ENCODE results near the gene CEACAM1. TPM values are rescaled to one million over a fixed set of nuclear protein-coding genes. Genes with fewer than 3 reads are reported as not detected.
"Not testable (repeated sequence)": the region's sequence is repeated elsewhere in the genome, so short reads cannot be mapped to it uniquely, and the experiment has no call there.

The CEACAM1 gene
- total RNA-seq, 2 donors from 2014 or later: 21.4 to 35.8 TPM

- no peak for TF ChIP-seq CTCF (IDR thresholded peaks at IDR 0.05)
- TF ChIP-seq POLR2A (IDR thresholded peaks at IDR 0.05): no peak
- no peak for TF ChIP-seq POLR2AphosphoS5 (IDR thresholded peaks at IDR 0.05)
- intact Hi-C loops (cut with DNase I): no loop called here
- no peak overlapping the region for H3K4me3 ChIP-seq
- no peaks in the 10 kb centered on the region for H3K9me3 ChIP-seq
- H3K36me3 ChIP-seq: no peaks in the 10 kb centered on the region
- H3K27me3 ChIP-seq (replicated peaks; ENCODE audit: insufficient read depth): no peaks in the 10 kb centered on the region
- peaks cover 11% of the 10 kb centered on the region for H3K4me1 ChIP-seq (replicated peaks)
- no peak for DNase-seq (ENCODE audit: low spot score)
- H3K27ac ChIP-seq: peak overlapping the region in 1 of 2 donors; percentile 80
- WGBS: 92% methylated on average over 4 of the region's 4 CpGs
Measured at GRCh38 chr19:42560731-42561130, 32.5 kb upstream of the CEACAM1 start.

DNA sequence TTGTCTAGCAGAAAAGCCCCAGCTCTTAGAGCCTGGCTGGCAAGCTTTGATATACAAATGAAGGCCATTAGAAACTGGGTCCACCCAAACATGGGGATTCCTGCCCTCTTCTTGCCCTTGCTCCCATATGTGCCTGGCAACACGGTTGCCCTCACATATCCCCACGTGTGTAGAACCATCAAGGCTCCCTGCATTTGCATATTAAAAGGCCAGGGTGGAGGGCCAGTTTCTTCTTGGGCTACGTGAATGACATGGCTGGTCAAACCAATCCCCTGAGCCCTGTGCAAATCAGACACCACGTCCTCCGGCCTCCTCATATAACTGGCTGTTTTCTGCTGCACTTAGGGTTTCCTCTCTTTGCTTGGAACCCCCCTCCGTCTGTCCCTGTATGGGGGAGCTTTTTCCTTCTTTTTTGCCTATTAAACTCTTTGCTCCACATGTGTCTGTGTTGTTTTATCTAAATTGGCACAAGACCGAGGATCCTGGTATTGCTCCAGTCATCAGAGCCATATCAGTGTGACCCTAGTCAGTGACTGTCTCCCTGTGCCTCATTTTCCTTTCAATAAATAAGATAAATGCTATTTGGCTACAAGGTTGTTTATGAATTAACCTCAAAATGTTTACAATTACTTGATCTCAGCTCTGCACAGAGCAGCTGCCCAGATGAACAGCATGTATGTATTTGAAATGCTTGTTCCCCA, 30.3 kb upstream of the CEACAM1 start:
- intact Hi-C loops (cut with DNase I): no loop called here
- no peaks in the 10 kb centered on the region for H3K36me3 ChIP-seq
- no peak for DNase-seq (ENCODE audit: low spot score)
- H3K9me3 ChIP-seq: no peaks in the 10 kb centered on the region
- H3K27me3 ChIP-seq (replicated peaks; ENCODE audit: insufficient read depth): no peaks in the 10 kb centered on the region
- H3K4me1 ChIP-seq (replicated peaks): peaks cover 11% of the 10 kb centered on the region
- H3K4me3 ChIP-seq: no peak overlapping the region
- H3K27ac ChIP-seq: peak overlapping the region; percentile 62 to 80
- TF ChIP-seq CTCF (IDR thresholded peaks at IDR 0.05) (no peak), POLR2AphosphoS5 (IDR thresholded peaks at IDR 0.05) (no peak), POLR2A (IDR thresholded peaks at IDR 0.05) (no peak)
- 58% methylated on average over 7 of the region's 7 CpGs for WGBS

DNA sequence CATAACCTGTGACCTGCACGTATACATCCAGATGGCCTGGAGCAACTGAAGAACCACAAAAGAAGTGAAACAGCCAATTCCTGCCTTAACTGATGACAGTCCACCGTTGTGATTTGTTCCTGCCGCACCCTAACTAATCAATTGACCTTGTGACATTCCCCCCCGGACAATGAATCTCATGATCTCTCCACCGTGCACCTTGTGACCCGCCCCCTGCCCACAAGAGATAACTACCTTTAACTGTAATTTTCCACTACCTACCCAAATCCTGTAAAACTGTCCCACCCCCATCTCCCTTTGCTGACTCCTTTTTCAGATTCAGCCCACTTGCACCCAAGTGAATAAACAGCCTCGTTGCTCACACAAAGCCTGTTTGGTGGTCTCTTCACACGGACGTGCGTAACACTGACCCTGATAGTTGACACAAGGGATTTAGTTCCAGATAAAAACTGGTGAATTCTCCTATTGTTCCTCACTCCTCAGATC, 29.1 kb upstream of the CEACAM1 start:
- H3K4me3 ChIP-seq; H3K27ac ChIP-seq; H3K36me3 ChIP-seq; H3K9me3 ChIP-seq; intact Hi-C loops (cut with DNase I); DNase-seq (ENCODE audit: low spot score); H3K27me3 ChIP-seq (replicated peaks; ENCODE audit: insufficient read depth): not testable (repeated sequence)
- 78% methylated on average over 10 of the region's 10 CpGs for WGBS
- peaks cover 11% of the 10 kb centered on the region for H3K4me1 ChIP-seq (replicated peaks)

GRCh38 chr19:42555801-42556200, 27.5 kb upstream of the CEACAM1 start:
- DNase-seq (ENCODE audit: low spot score): no peak
- H3K36me3 ChIP-seq: no peaks in the 10 kb centered on the region
- H3K27me3 ChIP-seq (replicated peaks; ENCODE audit: insufficient read depth): no peaks in the 10 kb centered on the region
- H3K4me3 ChIP-seq: no peak overlapping the region
- 59% methylated on average over 10 of the region's 10 CpGs for WGBS
- TF ChIP-seq CTCF (IDR thresholded peaks at IDR 0.05): no peak
- no peak for TF ChIP-seq POLR2AphosphoS5 (IDR thresholded peaks at IDR 0.05)
- TF ChIP-seq POLR2A (IDR thresholded peaks at IDR 0.05): no peak
- intact Hi-C loops (cut with DNase I): no loop called here
- H3K27ac ChIP-seq: no peak overlapping the region
- H3K4me1 ChIP-seq (replicated peaks): peaks cover 11% of the 10 kb centered on the region
- H3K9me3 ChIP-seq: no peaks in the 10 kb centered on the region

GRCh38 chr19:42555317-42555716, 27.0 kb upstream of the CEACAM1 start:
- peaks cover 9% of the 10 kb centered on the region for H3K4me1 ChIP-seq (replicated peaks)
- no peak for DNase-seq (ENCODE audit: low spot score)
- no peak overlapping the region for H3K4me3 ChIP-seq
- TF ChIP-seq POLR2A (IDR thresholded peaks at IDR 0.05) (no peak), POLR2AphosphoS5 (IDR thresholded peaks at IDR 0.05) (no peak), CTCF (IDR thresholded peaks at IDR 0.05) (no peak)
- H3K27ac ChIP-seq: no peak overlapping the region
- no peaks in the 10 kb centered on the region for H3K27me3 ChIP-seq (replicated peaks; ENCODE audit: insufficient read depth)
- intact Hi-C loops (cut with DNase I): no loop called here
- 39% methylated on average over 5 of the region's 5 CpGs for WGBS
- H3K9me3 ChIP-seq: no peaks in the 10 kb centered on the region
- no peaks in the 10 kb centered on the region for H3K36me3 ChIP-seq
